ENCODE measurements around the gene TRMT10C.

Gene TRMT10C

GRCh38 chr3:101542957-101543356 lies 18.7 kb upstream of the TRMT10C start:
- no peak for ATAC-seq
- no peak for TF ChIP-seq ESRRG (CRISPR knock-in tag; IDR thresholded peaks at IDR 0.05)
- TF ChIP-seq ZFP30 (CRISPR knock-in tag; IDR thresholded peaks at IDR 0.05), result no peak
- no peak for TF ChIP-seq OSR1 (CRISPR knock-in tag; IDR thresholded peaks at IDR 0.05)
- no peak for TF ChIP-seq ZC3H10 (CRISPR knock-in tag; IDR thresholded peaks at IDR 0.05)
- TF ChIP-seq ARNTL (CRISPR knock-in tag; IDR thresholded peaks at IDR 0.05; ENCODE audit: borderline replicate concordance, low read depth), result no peak
- no peak for TF ChIP-seq POU6F1 (CRISPR knock-in tag; IDR thresholded peaks at IDR 0.05; ENCODE audit: borderline replicate concordance, low read depth)
- TF ChIP-seq ZNF8 (CRISPR knock-in tag; IDR thresholded peaks at IDR 0.05), result no peak
- no peak for TF ChIP-seq GLIS3 (CRISPR knock-in tag; IDR thresholded peaks at IDR 0.05)
- TF ChIP-seq, protein P1, sequence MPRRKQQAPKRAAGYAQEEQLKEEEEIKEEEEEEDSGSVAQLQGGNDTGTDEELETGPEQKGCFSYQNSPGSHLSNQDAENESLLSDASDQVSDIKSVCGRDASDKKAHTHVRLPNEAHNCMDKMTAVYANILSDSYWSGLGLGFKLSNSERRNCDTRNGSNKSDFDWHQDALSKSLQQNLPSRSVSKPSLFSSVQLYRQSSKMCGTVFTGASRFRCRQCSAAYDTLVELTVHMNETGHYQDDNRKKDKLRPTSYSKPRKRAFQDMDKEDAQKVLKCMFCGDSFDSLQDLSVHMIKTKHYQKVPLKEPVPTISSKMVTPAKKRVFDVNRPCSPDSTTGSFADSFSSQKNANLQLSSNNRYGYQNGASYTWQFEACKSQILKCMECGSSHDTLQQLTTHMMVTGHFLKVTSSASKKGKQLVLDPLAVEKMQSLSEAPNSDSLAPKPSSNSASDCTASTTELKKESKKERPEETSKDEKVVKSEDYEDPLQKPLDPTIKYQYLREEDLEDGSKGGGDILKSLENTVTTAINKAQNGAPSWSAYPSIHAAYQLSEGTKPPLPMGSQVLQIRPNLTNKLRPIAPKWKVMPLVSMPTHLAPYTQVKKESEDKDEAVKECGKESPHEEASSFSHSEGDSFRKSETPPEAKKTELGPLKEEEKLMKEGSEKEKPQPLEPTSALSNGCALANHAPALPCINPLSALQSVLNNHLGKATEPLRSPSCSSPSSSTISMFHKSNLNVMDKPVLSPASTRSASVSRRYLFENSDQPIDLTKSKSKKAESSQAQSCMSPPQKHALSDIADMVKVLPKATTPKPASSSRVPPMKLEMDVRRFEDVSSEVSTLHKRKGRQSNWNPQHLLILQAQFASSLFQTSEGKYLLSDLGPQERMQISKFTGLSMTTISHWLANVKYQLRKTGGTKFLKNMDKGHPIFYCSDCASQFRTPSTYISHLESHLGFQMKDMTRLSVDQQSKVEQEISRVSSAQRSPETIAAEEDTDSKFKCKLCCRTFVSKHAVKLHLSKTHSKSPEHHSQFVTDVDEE (CRISPR knock-in tag; IDR thresholded peaks at IDR 0.05), result no peak
- TF ChIP-seq ZNF565 (CRISPR knock-in tag; conservative IDR thresholded peaks at IDR 0.05; ENCODE audit: low read depth), result no peak
- TF ChIP-seq ZFP3 (CRISPR knock-in tag; IDR thresholded peaks at IDR 0.05), result no peak
- TF ChIP-seq ZNF70 (CRISPR knock-in tag; IDR thresholded peaks at IDR 0.05), result no peak
- TF ChIP-seq RARB (CRISPR knock-in tag; IDR thresholded peaks at IDR 0.05), result no peak
- no peak for TF ChIP-seq CSDC2 (CRISPR knock-in tag; IDR thresholded peaks at IDR 0.05)
- no peak for TF ChIP-seq ISL1 (CRISPR knock-in tag; IDR thresholded peaks at IDR 0.05)
- no peak for TF ChIP-seq PATZ1 (CRISPR knock-in tag; IDR thresholded peaks at IDR 0.05; ENCODE audit: borderline replicate concordance)

GRCh38 chr3:101544161-101544850 lies 17.4 kb upstream of the TRMT10C start:
- no peak for ATAC-seq
- TF ChIP-seq ZNF70 (CRISPR knock-in tag; IDR thresholded peaks at IDR 0.05) (no peak), ISL1 (CRISPR knock-in tag; IDR thresholded peaks at IDR 0.05) (no peak), ZNF565 (CRISPR knock-in tag; conservative IDR thresholded peaks at IDR 0.05; ENCODE audit: low read depth) (no peak), PATZ1 (CRISPR knock-in tag; IDR thresholded peaks at IDR 0.05; ENCODE audit: borderline replicate concordance) (no peak), RARB (CRISPR knock-in tag; IDR thresholded peaks at IDR 0.05) (no peak), POU6F1 (CRISPR knock-in tag; IDR thresholded peaks at IDR 0.05; ENCODE audit: borderline replicate concordance, low read depth) (no peak), BACH2 (CRISPR knock-in tag; IDR thresholded peaks at IDR 0.05; ENCODE audit: borderline replicate concordance) (no peak), ZC3H10 (CRISPR knock-in tag; IDR thresholded peaks at IDR 0.05) (no peak)
- TF ChIP-seq, protein P2, sequence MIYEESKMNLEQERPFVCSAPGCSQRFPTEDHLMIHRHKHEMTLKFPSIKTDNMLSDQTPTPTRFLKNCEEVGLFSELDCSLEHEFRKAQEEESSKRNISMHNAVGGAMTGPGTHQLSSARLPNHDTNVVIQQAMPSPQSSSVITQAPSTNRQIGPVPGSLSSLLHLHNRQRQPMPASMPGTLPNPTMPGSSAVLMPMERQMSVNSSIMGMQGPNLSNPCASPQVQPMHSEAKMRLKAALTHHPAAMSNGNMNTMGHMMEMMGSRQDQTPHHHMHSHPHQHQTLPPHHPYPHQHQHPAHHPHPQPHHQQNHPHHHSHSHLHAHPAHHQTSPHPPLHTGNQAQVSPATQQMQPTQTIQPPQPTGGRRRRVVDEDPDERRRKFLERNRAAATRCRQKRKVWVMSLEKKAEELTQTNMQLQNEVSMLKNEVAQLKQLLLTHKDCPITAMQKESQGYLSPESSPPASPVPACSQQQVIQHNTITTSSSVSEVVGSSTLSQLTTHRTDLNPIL (CRISPR knock-in tag; IDR thresholded peaks at IDR 0.05; ENCODE audit: low read depth), result no peak

Data from SK-N-SH treated with all-trans-retinoic acid at 6 μM for 48 hours (cell line).